ENCODE results near the gene TYROBP.

The TYROBP gene

DNA sequence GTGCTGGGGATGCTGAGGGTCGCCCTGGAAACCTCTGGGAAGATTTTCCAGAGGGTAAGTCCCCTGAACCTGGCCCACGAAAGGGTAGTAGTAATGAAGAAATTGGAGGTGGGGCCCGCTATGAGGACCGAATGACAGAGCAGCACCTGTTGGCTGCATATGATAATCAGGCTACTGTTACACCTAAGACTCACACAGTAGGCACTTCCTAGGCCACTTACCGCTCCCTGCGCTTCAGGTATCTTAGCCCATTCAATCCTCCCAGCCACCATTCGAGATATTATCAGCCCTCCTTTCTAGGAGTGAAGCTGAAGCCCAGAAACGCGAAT is 23.7 kb upstream of the TYROBP start:
- TF ChIP-seq CTCF (IDR thresholded peaks at IDR 0.05; ENCODE audit: low read depth, low read length): no peak

GRCh38 chr19:35931161-35931873 is 23.2 kb upstream of the TYROBP start:
- peak overlapping the region; percentile 22 to 45 for H3K4me3 ChIP-seq (replicated peaks in 1 of 2; ENCODE audit: low read depth in 2 of 2, low read length in 2 of 2)
- DNase-seq (ENCODE audit: low read depth in 2 of 2): peak; percentile 100
- peak; percentile 86 for TF ChIP-seq CTCF (IDR thresholded peaks at IDR 0.05; ENCODE audit: low read depth, low read length)

More for the DNA sequence above, 23.7 kb upstream of the TYROBP start:
- DNase-seq (ENCODE audit: low read depth in 2 of 2): no peak
- H3K4me3 ChIP-seq (replicated peaks in 1 of 2; ENCODE audit: low read depth in 2 of 2, low read length in 2 of 2): no peak overlapping the region

GRCh38 chr19:35929876-35930275 is 21.8 kb upstream of the TYROBP start:
- no peak overlapping the region for H3K4me3 ChIP-seq (replicated peaks in 1 of 2; ENCODE audit: low read depth in 2 of 2, low read length in 2 of 2)
- no peak for DNase-seq (ENCODE audit: low read depth in 2 of 2)
- TF ChIP-seq CTCF (IDR thresholded peaks at IDR 0.05; ENCODE audit: low read depth, low read length): no peak

DNA sequence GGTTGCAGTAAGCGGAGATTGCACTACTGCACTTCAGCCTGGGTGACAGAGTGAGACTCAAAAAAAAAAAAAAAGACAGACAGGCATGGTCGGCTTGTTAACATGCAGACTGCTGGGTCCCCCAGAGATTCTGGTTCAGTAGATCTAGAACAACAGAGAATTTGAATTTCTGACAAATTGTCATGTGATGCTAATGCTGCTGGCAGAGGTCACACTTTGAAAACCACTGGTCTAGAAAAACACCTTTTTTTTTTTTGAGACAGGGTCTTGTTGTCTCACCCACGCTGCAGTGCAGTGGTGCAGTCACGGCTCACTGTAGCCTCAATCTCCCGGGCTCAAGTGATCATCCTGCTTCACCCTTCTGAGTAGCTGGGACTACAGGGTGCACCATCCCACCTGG is 20.4 kb upstream of the TYROBP start:
- no peak for DNase-seq (ENCODE audit: low read depth in 2 of 2)
- no peak for TF ChIP-seq CTCF (IDR thresholded peaks at IDR 0.05; ENCODE audit: low read depth, low read length)
- H3K4me3 ChIP-seq (replicated peaks in 1 of 2; ENCODE audit: low read depth in 2 of 2, low read length in 2 of 2): no peak overlapping the region

DNA sequence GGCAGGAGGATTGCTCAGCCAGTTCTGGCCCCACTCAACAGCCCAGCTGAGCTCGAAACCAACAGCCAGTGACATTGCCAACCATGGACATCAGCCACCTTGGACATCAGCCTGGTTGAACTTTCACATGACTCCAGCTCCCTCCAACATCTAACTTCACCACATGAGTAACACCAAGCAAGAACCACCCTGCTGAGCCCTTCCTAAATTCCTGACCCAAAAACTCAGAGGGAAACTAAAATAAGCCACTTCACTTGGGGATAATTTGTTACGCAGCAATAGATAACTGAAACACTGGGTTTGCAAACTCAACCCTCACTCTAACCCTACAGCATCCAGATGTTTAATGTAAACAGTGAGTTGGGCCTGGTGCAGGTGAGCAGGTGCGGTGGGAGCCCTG is 17.4 kb upstream of the TYROBP start:
- no peak overlapping the region for H3K4me3 ChIP-seq (replicated peaks in 1 of 2; ENCODE audit: low read depth in 2 of 2, low read length in 2 of 2)
- no peak for DNase-seq (ENCODE audit: low read depth in 2 of 2)
- no peak for TF ChIP-seq CTCF (IDR thresholded peaks at IDR 0.05; ENCODE audit: low read depth, low read length)

- no peak for TF ChIP-seq CTCF (IDR thresholded peaks at IDR 0.05; ENCODE audit: low read depth, low read length)
- DNase-seq (ENCODE audit: low read depth in 2 of 2): no peak
- no peak overlapping the region for H3K4me3 ChIP-seq (replicated peaks in 1 of 2; ENCODE audit: low read depth in 2 of 2, low read length in 2 of 2)
Measured at GRCh38 chr19:35921012-35921411, 12.9 kb upstream of the TYROBP start.

DNA sequence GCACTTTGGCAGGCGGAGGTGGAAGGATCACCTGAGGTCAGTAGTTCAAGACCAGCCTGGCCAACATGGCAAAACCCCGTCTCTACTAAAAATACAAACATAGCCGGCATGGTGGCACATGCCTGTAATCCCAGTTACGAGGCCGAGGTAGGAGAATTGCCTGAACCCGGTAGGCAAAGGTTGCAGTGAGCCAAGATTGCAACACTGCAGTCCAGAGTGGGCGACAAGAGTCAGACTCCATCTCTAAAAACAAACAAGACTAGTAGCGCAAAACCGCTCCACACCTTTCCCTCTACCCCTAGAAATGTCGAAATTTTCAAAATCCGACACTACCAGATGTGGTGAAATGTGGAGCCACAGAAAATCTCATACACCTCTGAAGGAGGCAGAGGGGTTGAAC is 11.2 kb upstream of the TYROBP start:
- no peak for TF ChIP-seq CTCF (IDR thresholded peaks at IDR 0.05; ENCODE audit: low read depth, low read length)
- H3K4me3 ChIP-seq (replicated peaks in 1 of 2; ENCODE audit: low read depth in 2 of 2, low read length in 2 of 2): no peak overlapping the region
- no peak for DNase-seq (ENCODE audit: low read depth in 2 of 2)
